ENCODE data around the gene PHKB. TPM values are rescaled to one million over a fixed set of nuclear protein-coding genes. Genes with fewer than 3 reads are reported as not detected.

The PHKB gene
- total RNA-seq, 1 experiment from 2014 or later = 38.8 TPM

DNA sequence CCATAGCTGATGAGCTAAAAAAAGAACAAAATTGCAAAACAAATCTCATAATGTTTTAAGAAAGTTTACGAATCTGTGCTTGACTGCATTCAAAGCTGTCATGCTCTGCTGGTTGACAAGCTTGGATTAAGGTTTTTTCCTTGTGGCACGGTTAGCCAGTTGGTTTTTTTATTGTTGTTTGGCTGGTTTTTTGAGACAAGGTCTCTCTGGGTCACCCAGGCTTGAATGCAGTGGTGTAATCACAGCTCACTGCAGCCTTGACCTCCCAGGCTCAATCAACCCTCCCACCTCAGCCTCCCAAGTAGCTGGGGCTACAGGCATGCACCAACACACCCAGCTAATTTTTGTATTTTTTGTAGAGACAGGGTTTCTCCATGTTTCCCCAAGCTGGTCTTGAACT lies 45.7 kb downstream of the PHKB start:
- no CpG with 5 or more reads among the region's 2 CpGs for WGBS (ENCODE audit: extremely low coverage, insufficient read length, low lambda C conversion rate)
- no peak overlapping the region for H4K8ac ChIP-seq (replicated peaks; ENCODE audit: insufficient read length, low read depth, low read length)
- H3K23me2 ChIP-seq (ENCODE audit: insufficient read length, low read depth, low read length, poor library complexity, severe bottlenecking) = no peaks in the 10 kb centered on the region
- H2AFZ ChIP-seq (ENCODE audit: low read length) = no peak overlapping the region
- H2BK12ac ChIP-seq (ENCODE audit: insufficient read length, low read depth, low read length) = no peak overlapping the region
- H4K91ac ChIP-seq (ENCODE audit: insufficient read length, low read depth, low read length) = no peak overlapping the region
- H3K4ac ChIP-seq (ENCODE audit: low read depth, low read length) = no peak overlapping the region
- H3K18ac ChIP-seq (ENCODE audit: insufficient read length, low read depth, low read length) = no peak overlapping the region
- no peak for DNase-seq
- no peak overlapping the region for H3K27ac ChIP-seq (ENCODE audit: insufficient read length, low read depth, low read length)
- no peak overlapping the region for H2BK5ac ChIP-seq (ENCODE audit: insufficient read length, low read length)
- no peaks in the 10 kb centered on the region for H3K4me1 ChIP-seq (ENCODE audit: insufficient read depth, low read length)
- H3K56ac ChIP-seq (ENCODE audit: insufficient read length, low read depth, low read length) = no peak overlapping the region
- H2BK20ac ChIP-seq (ENCODE audit: low read depth, low read length, poor library complexity, severe bottlenecking) = no peak overlapping the region
- Mint-ChIP-seq H3K27ac (no peak overlapping the region), H3K27me3 (ENCODE audit: low read depth) (no peaks in the 10 kb centered on the region), H3K9me3 (no peaks in the 10 kb centered on the region), H3K4me1 (peaks cover 2% of the 10 kb centered on the region in 2 experiments; a peak in 2 of 4 replicates), H3K36me3 (ENCODE audit: insufficient read depth in 1 of 3, low read depth in 3 of 3) (peaks cover 0 to 16% (median 10%) of the 10 kb centered on the region in 3 experiments; a peak in 6 of 7 replicates), H3K4me3 (no peak overlapping the region)
- H3K4me2 ChIP-seq (ENCODE audit: insufficient read depth, insufficient read length, low read length) = no peak overlapping the region
- no peak overlapping the region for H3K14ac ChIP-seq (ENCODE audit: insufficient read depth, low read length)
- no peaks in the 10 kb centered on the region for H3K79me2 ChIP-seq (ENCODE audit: insufficient read depth, low read length)
- no peaks in the 10 kb centered on the region for H3K79me1 ChIP-seq (ENCODE audit: insufficient read depth, low read depth, low read length, poor library complexity, severe bottlenecking)
- H2BK15ac ChIP-seq (ENCODE audit: low read depth, low read length) = no peak overlapping the region
- H4K5ac ChIP-seq (ENCODE audit: insufficient read length, low read depth, low read length) = no peak overlapping the region
- H3K9me3 ChIP-seq (ENCODE audit: control insufficient read depth, low read depth, low read length) = no peaks in the 10 kb centered on the region
- TF ChIP-seq, protein P1, sequence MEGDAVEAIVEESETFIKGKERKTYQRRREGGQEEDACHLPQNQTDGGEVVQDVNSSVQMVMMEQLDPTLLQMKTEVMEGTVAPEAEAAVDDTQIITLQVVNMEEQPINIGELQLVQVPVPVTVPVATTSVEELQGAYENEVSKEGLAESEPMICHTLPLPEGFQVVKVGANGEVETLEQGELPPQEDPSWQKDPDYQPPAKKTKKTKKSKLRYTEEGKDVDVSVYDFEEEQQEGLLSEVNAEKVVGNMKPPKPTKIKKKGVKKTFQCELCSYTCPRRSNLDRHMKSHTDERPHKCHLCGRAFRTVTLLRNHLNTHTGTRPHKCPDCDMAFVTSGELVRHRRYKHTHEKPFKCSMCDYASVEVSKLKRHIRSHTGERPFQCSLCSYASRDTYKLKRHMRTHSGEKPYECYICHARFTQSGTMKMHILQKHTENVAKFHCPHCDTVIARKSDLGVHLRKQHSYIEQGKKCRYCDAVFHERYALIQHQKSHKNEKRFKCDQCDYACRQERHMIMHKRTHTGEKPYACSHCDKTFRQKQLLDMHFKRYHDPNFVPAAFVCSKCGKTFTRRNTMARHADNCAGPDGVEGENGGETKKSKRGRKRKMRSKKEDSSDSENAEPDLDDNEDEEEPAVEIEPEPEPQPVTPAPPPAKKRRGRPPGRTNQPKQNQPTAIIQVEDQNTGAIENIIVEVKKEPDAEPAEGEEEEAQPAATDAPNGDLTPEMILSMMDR (conservative IDR thresholded peaks at IDR 0.05) = no peak
- H3K23ac ChIP-seq (ENCODE audit: insufficient read length, low read depth, low read length) = no peak overlapping the region
- no peaks in the 10 kb centered on the region for H4K20me1 ChIP-seq (ENCODE audit: control insufficient read depth, insufficient read depth, insufficient read length)
- no peak overlapping the region for H3K9ac ChIP-seq (ENCODE audit: extremely low read depth, insufficient read length, low read length)
- H3T11ph ChIP-seq (ENCODE audit: low read length) = no peak overlapping the region
- no peaks in the 10 kb centered on the region for H3K27me3 ChIP-seq (ENCODE audit: insufficient read depth, low read length)
- H2AK5ac ChIP-seq (ENCODE audit: insufficient read length, low read length) = no peak overlapping the region
- no peak overlapping the region for H2BK120ac ChIP-seq (ENCODE audit: low read depth, low read length, poor library complexity, severe bottlenecking)
